Activated CD8-positive, alpha-beta memory T cell treated with anti-CD3 and anti-CD28 coated beads, Interleukin-2, amount 50 U/mL, for 1 hour (primary cell): ENCODE results near the gene PROZ.

Source experiments
- DNase-seq: peaks from one replicate; pipeline ENCODE4 v3.0.0-alpha.2; 2020; ENCODE audit errors: extremely low read depth

The PROZ gene

GRCh38 chr13:113141601-113141970 is 16.9 kb upstream of the PROZ start:
- no peak for DNase-seq

- no peak for DNase-seq
These were observed 15.6 kb upstream of the PROZ start for GRCh38 chr13:113142876-113143275.

GRCh38 chr13:113143466-113144254 is 14.8 kb upstream of the PROZ start:
- DNase-seq = no peak

GRCh38 chr13:113144255-113144629 is 14.2 kb upstream of the PROZ start:
- DNase-seq = no peak

GRCh38 chr13:113145496-113145895 is 13.0 kb upstream of the PROZ start:
- no peak for DNase-seq

- DNase-seq = no peak
These were observed 12.4 kb upstream of the PROZ start for GRCh38 chr13:113145911-113146598.

- no peak for DNase-seq
These were observed 11.7 kb upstream of the PROZ start for GRCh38 chr13:113146750-113147149.

GRCh38 chr13:113147206-113147605 is 11.2 kb upstream of the PROZ start:
- DNase-seq = no peak

GRCh38 chr13:113148407-113148806 is 10.0 kb upstream of the PROZ start:
- DNase-seq = no peak

GRCh38 chr13:113148940-113149503 is 9.4 kb upstream of the PROZ start:
- DNase-seq = no peak

- no peak for DNase-seq
These were observed 8.5 kb upstream of the PROZ start for GRCh38 chr13:113149711-113150549.

GRCh38 chr13:113150550-113151365 is 7.7 kb upstream of the PROZ start:
- DNase-seq = no peak

GRCh38 chr13:113151745-113152690 is 6.4 kb upstream of the PROZ start:
- no peak for DNase-seq

- no peak for DNase-seq
These were observed 5.8 kb upstream of the PROZ start for GRCh38 chr13:113152691-113152983.

GRCh38 chr13:113152984-113153809 is 5.3 kb upstream of the PROZ start:
- DNase-seq = no peak

GRCh38 chr13:113153810-113154748 is 4.4 kb upstream of the PROZ start:
- DNase-seq = peak; percentile 50

- DNase-seq = no peak
These were observed 3.2 kb upstream of the PROZ start for GRCh38 chr13:113155201-113155600.

GRCh38 chr13:113155982-113156655 is 2.3 kb upstream of the PROZ start:
- DNase-seq = no peak
